GM10266 (cell line): ENCODE results near the gene DDAH1.

ENCODE experiments used
- DNase-seq: peaks from one replicate; pipeline ENCODE4 v3.0.0; 2012; ENCODE audit errors: extremely low spot score
- TF ChIP-seq, protein P1 (sequence below): IDR thresholded peaks from 2 replicates; pipeline ENCODE4 v1.5.1; 2012; ENCODE audit warnings: mild to moderate bottlenecking, low read depth; ENCODE audit not compliant: control insufficient read depth, insufficient read depth; ENCODE audit errors: missing control alignments

Gene DDAH1

DNA sequence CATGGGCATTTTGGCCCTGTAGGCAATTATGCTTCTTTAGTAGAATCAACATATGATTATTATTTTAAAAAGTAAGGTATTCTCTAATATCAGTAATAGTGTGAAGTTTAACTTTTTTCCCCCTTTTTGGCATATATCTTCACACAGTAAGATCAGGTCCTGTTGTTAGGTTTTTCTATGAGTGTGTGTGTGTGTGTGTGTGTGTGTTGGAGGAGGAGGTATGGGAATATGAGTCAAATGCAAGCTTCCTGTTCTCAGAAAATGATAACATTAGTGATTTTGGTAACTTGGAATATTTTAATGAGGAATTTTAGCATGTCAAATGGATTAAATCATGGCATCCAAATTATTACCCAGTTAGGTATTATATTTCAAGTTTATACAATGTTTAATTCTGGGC is 122.8 kb downstream of the DDAH1 start:
- TF ChIP-seq, protein P1, sequence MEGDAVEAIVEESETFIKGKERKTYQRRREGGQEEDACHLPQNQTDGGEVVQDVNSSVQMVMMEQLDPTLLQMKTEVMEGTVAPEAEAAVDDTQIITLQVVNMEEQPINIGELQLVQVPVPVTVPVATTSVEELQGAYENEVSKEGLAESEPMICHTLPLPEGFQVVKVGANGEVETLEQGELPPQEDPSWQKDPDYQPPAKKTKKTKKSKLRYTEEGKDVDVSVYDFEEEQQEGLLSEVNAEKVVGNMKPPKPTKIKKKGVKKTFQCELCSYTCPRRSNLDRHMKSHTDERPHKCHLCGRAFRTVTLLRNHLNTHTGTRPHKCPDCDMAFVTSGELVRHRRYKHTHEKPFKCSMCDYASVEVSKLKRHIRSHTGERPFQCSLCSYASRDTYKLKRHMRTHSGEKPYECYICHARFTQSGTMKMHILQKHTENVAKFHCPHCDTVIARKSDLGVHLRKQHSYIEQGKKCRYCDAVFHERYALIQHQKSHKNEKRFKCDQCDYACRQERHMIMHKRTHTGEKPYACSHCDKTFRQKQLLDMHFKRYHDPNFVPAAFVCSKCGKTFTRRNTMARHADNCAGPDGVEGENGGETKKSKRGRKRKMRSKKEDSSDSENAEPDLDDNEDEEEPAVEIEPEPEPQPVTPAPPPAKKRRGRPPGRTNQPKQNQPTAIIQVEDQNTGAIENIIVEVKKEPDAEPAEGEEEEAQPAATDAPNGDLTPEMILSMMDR, result no peak
- no peak for DNase-seq

DNA sequence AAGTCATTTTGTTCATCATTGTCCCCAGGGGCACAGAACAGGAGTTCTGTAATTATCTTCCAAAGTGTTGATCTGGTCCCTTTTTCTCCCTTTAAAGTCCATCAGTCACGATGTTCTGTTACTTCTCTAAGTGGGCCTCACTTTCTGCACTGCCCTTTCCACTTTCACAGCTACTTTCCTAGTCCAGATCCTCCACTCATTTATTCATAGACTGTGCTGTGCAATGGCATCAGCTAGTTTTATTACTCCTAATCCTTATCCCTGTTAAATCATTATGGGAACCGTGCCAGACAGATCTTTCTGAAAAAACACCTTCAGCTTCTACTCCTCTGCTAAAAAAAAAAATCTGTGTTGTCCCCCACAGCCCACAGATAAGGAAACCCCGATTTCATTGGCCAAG is 124.5 kb downstream of the DDAH1 start:
- no peak for DNase-seq
- TF ChIP-seq, protein P1, result no peak

DNA sequence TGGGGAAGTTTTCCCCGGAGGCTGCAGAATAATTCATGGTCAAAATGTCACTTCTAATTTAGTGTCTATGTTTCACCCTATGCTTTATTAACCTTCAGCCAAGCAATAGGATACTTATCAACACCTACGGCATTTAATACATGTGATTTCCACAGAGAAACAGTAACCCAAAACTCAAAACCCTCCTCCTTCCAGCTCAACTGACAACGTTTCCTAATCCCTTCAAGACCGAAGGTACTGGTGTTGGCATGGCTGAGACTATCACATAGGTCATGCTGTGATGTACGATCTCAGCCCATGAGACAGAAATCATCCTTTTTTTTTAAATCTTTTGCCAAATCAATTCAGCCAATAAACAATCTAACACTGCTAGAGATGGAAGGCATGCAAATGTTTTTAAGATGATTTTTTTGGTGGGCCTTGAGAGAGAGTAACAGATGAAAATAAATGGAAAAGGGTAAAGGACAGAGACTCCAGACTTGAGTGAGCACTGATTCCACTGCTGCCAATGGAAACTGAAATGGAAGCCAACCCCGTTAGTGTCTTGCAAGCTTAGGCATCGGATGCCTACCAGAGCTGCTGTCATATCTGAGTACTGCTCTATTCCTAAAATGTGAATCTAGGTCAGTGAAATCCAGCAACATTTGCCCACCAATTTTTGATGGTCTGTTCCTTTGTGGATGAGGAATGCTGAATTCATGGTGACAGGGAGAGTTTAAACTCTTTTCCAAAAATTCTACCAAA is 125.1 kb downstream of the DDAH1 start:
- TF ChIP-seq, protein P1, result no peak

DNA sequence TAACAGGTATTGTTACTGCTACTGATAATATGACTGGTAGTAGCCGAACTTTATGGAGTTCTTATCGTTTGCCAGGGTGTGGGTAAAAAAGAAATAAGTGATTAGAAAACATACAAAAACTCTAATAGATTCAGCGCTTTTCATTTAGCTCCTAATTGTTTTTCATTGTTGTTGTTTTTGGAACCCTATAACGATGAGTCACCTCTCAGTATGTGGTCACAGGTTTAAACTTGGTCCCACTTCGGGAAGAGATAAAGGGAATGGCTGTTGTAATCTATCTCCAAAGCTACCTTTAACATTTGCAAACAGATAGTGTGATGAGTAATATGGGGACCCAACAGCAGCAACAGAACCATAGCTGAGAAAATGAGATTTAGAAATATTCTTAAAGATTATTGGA is 125.9 kb downstream of the DDAH1 start:
- DNase-seq, result no peak
- TF ChIP-seq, protein P1, result no peak

More for the DNA sequence above, 125.1 kb downstream of the DDAH1 start:
- DNase-seq, result no peak

DNA sequence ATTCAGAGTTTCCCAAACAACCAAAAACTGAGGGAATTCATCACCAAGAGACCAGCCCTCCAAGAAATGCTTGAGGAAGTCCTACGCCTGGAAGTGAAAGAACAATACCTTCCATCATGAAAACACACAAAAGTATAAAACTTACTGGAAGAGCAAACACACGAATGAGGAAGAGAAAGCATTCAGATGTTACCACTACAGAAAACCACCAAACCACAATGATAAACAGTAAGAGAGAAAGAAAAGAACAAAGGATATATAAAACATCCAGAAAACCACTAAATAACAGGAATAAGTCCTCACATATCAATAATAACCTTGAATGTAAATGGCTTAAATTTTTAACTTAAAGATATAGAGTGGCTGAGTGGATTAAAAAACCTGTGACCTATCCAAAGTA is 130.0 kb downstream of the DDAH1 start:
- TF ChIP-seq, protein P1, result no peak
- DNase-seq, result no peak

DNA sequence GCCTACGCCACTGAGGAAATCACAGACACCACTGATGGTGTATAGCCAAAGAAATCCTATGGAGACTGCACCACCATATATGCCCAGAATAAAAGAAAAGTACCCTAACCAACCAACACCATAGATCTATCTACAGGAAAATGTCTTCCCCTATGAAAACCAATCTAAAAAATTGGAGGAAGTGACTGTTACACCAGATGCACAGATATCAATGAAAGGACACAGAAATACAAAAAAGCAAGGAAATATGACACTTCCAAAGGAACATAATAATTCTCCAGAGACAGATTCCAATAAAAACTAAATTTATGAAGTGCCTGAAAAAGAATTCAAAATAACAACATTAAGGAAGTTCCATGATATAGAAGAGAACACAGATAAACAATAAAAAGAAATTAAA is 131.8 kb downstream of the DDAH1 start:
- TF ChIP-seq, protein P1, result no peak

DNA sequence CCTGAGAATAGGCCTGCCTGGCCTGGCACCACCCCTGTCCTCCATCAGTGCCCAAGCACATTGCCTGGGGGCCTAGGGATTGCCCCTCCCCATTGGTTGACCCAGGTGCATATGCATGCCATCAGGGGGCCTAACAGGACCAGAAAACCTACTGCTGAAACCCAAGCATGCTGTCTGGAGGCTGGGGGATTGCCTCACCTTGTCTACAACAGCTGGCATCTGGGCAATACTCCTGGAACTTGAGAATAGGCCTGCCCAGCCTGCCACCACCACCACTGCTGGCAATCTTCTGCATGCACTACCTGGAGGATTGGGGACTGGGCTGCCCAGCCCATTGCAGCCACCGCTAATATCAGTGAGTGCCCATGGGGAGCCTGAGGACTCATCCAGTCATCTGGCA is 132.4 kb downstream of the DDAH1 start:
- no peak for DNase-seq
- TF ChIP-seq, protein P1, result no peak

More for the DNA sequence above, 131.8 kb downstream of the DDAH1 start:
- no peak for DNase-seq
